ELR (cell line): Measurements from ENCODE around the gene XRCC4.
"Not testable (repeated sequence)": the region's sequence is repeated elsewhere in the genome, so short reads cannot be mapped to it uniquely, and the experiment has no call there.

Experiments used
- DNase-seq: peaks from one replicate; pipeline ENCODE4 v3.0.0-alpha.2; 2015; ENCODE audit warnings: low read depth

XRCC4 gene

GRCh38 chr5:83076742-83077661, at the start of gene XRCC4, which contains the start of gene TMEM167A:
TSS of gene XRCC4 (plus strand) at chr5:83077547. CDS start at chr5:83104920, 27,373 bp downstream.
TSS of gene TMEM167A (minus strand) at chr5:83077394. CDS start at chr5:83077323, 71 bp downstream.
- peak; percentile 100 for DNase-seq

GRCh38 chr5:83029912-83030311, 47.4 kb upstream of the XRCC4 start:
- peak; percentile 18 for DNase-seq

GRCh38 chr5:83031381-83031780, 46.0 kb upstream of the XRCC4 start:
- no peak for DNase-seq

- no peak for DNase-seq
These were observed 43.3 kb upstream of the XRCC4 start for GRCh38 chr5:83034036-83034435.

- DNase-seq, result no peak
These were observed 42.7 kb upstream of the XRCC4 start for GRCh38 chr5:83034528-83035207.

GRCh38 chr5:83035373-83036100, 41.8 kb upstream of the XRCC4 start:
- DNase-seq, result no peak

- DNase-seq, result no peak
These were observed 40.3 kb upstream of the XRCC4 start for GRCh38 chr5:83036991-83037575.

- no peak for DNase-seq
These were observed 38.4 kb upstream of the XRCC4 start for GRCh38 chr5:83038924-83039323.

- no peak for DNase-seq
These were observed 34.8 kb upstream of the XRCC4 start for GRCh38 chr5:83042507-83042906.

- no peak for DNase-seq
These were observed 32.4 kb upstream of the XRCC4 start for GRCh38 chr5:83044926-83045325.

GRCh38 chr5:83048277-83048676, 29.1 kb upstream of the XRCC4 start:
- peak; percentile 11 for DNase-seq

GRCh38 chr5:83048811-83049210, 28.5 kb upstream of the XRCC4 start:
- DNase-seq, result no peak

GRCh38 chr5:83049370-83049885, 27.9 kb upstream of the XRCC4 start:
- DNase-seq, result no peak

- no peak for DNase-seq
These were observed 26.5 kb upstream of the XRCC4 start for GRCh38 chr5:83050723-83051340.

- DNase-seq, result no peak
These were observed 22.2 kb upstream of the XRCC4 start for GRCh38 chr5:83055166-83055565.

GRCh38 chr5:83058726-83059125, 18.6 kb upstream of the XRCC4 start:
- no peak for DNase-seq

- DNase-seq, result no peak
These were observed 18.0 kb upstream of the XRCC4 start for GRCh38 chr5:83059341-83059740.

GRCh38 chr5:83066548-83067110, 10.7 kb upstream of the XRCC4 start:
- no peak for DNase-seq

GRCh38 chr5:83067377-83067776, 10.0 kb upstream of the XRCC4 start:
- DNase-seq, result not testable (repeated sequence)

GRCh38 chr5:83069096-83069799, 8.1 kb upstream of the XRCC4 start:
- peak; percentile 12 for DNase-seq
